Muscle of back (tissue), 13 donors: ENCODE data around the gene TTC19. TPM values are rescaled to one million over a fixed set of nuclear protein-coding genes. Genes with fewer than 3 reads are reported as not detected.

Source experiments
- DNase-seq, 3 donors: peaks; one replicate each; pipeline versions ENCODE4 v3.0.0 to v3.0.0-alpha.2; 2013
- long read RNA-seq, 9 donors: transcript quantifications; one replicate each; lab custom pipeline, GENCODE V29; 2026
- polyA plus RNA-seq, 10 donors: library from polyadenylated mRNA; unstranded; fragments of 120-200 nt; gene quantifications; one replicate each; pipeline ENCODE4 v1.2.1, GENCODE V29; 2013; ENCODE audit not compliant: insufficient read length in 10 of 10

The TTC19 gene
- 10 to 100 TPM; 17.4 to 30.7 (median 25.5) TPM for polyA plus RNA-seq
- long read RNA-seq, donor 1, partial matches to known transcripts, result 0 of 4 reads
- long read RNA-seq, donor 1, other reads (novel, unspliced or antisense), result 0 of 4 reads
- long read RNA-seq, donor 2, partial matches to known transcripts, result 0 of 3 reads
- long read RNA-seq, donor 2, other reads (novel, unspliced or antisense), result 0 of 3 reads
- long read RNA-seq, donor 3, result 0 reads
- long read RNA-seq, donor 4, transcript TTC19-201 (10 exons, 3,002 nt), result major isoform, 5 of 6 reads
- long read RNA-seq, donor 4, partial matches to known transcripts, result 0 of 6 reads
- long read RNA-seq, donor 4, other reads (novel, unspliced or antisense), result 0 of 6 reads
- long read RNA-seq, donor 5, partial matches to known transcripts, result 11 of 15 reads
- long read RNA-seq, donor 5, other reads (novel, unspliced or antisense), result 0 of 15 reads
- long read RNA-seq, donor 6, partial matches to known transcripts, result 24 of 29 reads
- long read RNA-seq, donor 6, other reads (novel, unspliced or antisense), result 0 of 29 reads
- long read RNA-seq, donor 7, transcript TTC19-201 (10 exons, 3,002 nt), result major isoform, 6 of 11 reads
- long read RNA-seq, donor 7, partial matches to known transcripts, result 0 of 11 reads
- long read RNA-seq, donor 7, other reads (novel, unspliced or antisense), result 0 of 11 reads
- long read RNA-seq, donor 8, partial matches to known transcripts, result 0 of 5 reads
- long read RNA-seq, donor 8, other reads (novel, unspliced or antisense), result 0 of 5 reads
- long read RNA-seq, donor 9, result 0 reads

GRCh38 chr17:15999141-15999973 is at the start of gene TTC19, which contains the start of gene ZSWIM7:
Gene TTC19 (plus strand): TSS chr17:15999824. CDS start chr17:15999849, 25 bp downstream.
Gene ZSWIM7 (minus strand): TSS chr17:15999704. CDS start chr17:15999594, 110 bp downstream.
- peak; percentile 94 to 99 (median 97) for DNase-seq

- DNase-seq, result no peak
These were observed 48.1 kb upstream of the TTC19 start for GRCh38 chr17:15951368-15952047.

- DNase-seq, result no peak
These were observed 47.5 kb upstream of the TTC19 start for GRCh38 chr17:15952048-15952532.

- no peak for DNase-seq
These were observed 46.5 kb upstream of the TTC19 start for GRCh38 chr17:15952916-15953790.

- DNase-seq, result peak in 1 of 3 donors; percentile 47
These were observed 45.4 kb upstream of the TTC19 start for GRCh38 chr17:15954222-15954621.

GRCh38 chr17:15955793-15956541 is 43.7 kb upstream of the TTC19 start:
- no peak for DNase-seq

- DNase-seq, result no peak
These were observed 42.4 kb upstream of the TTC19 start for GRCh38 chr17:15957206-15957605.

GRCh38 chr17:15957608-15958307 is 41.9 kb upstream of the TTC19 start:
- DNase-seq, result no peak

GRCh38 chr17:15958484-15958854 is 41.2 kb upstream of the TTC19 start:
- no peak for DNase-seq

- no peak for DNase-seq
These were observed 35.9 kb upstream of the TTC19 start for GRCh38 chr17:15963670-15964110.

- no peak for DNase-seq
These were observed 34.1 kb upstream of the TTC19 start for GRCh38 chr17:15965528-15965927.

- DNase-seq, result peak in 1 of 3 donors; percentile 29
These were observed 33.3 kb upstream of the TTC19 start for GRCh38 chr17:15966183-15966878.

- no peak for DNase-seq
These were observed 32.8 kb upstream of the TTC19 start for GRCh38 chr17:15966879-15967248.

GRCh38 chr17:15967706-15968399 is 31.8 kb upstream of the TTC19 start:
- DNase-seq, result no peak

- DNase-seq, result no peak
These were observed 30.2 kb upstream of the TTC19 start for GRCh38 chr17:15969463-15969862.

GRCh38 chr17:15970500-15970899 is 29.1 kb upstream of the TTC19 start:
- DNase-seq, result no peak

GRCh38 chr17:15971098-15971678 is 28.4 kb upstream of the TTC19 start:
- DNase-seq, result no peak
